CD14-positive monocyte (primary cell): ENCODE data around the gene S100A5. TPM values are rescaled to one million over a fixed set of nuclear protein-coding genes. Genes with fewer than 3 reads are reported as not detected.

Experiments
- DNase-seq, 3 donors: peaks; one replicate each; pipeline ENCODE4 v3.0.0-alpha.2; 2011 to 2022
- H2AFZ ChIP-seq: 2 replicates; pipeline ENCODE4 v1.6.0; 2012; ENCODE audit warnings: mild to moderate bottlenecking, low read depth, low read length, inconsistent platforms; ENCODE audit not compliant: insufficient read depth, poor library complexity, severe bottlenecking
- H3K27ac ChIP-seq, 2 donors: 1 replicate in 1 of 2; 2 replicates in 1 of 2; pipeline ENCODE4 v1.5.1; 2012 to 2013; ENCODE audit warnings: low read length in 2 of 2, control low read depth in 1 of 2, inconsistent platforms in 1 of 2, low read depth in 1 of 2, mild to moderate bottlenecking in 1 of 2
- H3K27me3 ChIP-seq, 2 donors: one replicate each; pipeline versions ENCODE4 v1.6.0 to v1.6.1; 2011 to 2013; ENCODE audit warnings: low read length in 2 of 2; ENCODE audit not compliant: control insufficient read depth in 2 of 2, insufficient read depth in 2 of 2
- H3K36me3 ChIP-seq, 2 donors: replicated peaks in 1 of 2; 1 replicate in 1 of 2; 2 replicates in 1 of 2; pipeline versions ENCODE4 v1.5.1 to v1.6.1; 2012 to 2013; ENCODE audit warnings: low read length in 2 of 2, control low read depth in 1 of 2, inconsistent platforms in 1 of 2, mild to moderate bottlenecking in 1 of 2; ENCODE audit not compliant: insufficient read depth in 2 of 2, control insufficient read depth in 1 of 2
- H3K4me1 ChIP-seq, 2 donors: 1 replicate in 1 of 2; 2 replicates in 1 of 2; pipeline versions ENCODE4 v1.5.1 to v1.6.1; 2012 to 2013; ENCODE audit warnings: low read length in 2 of 2, control low read depth in 1 of 2, inconsistent platforms in 1 of 2, mild to moderate bottlenecking in 1 of 2, moderate library complexity in 1 of 2; ENCODE audit not compliant: insufficient read depth in 2 of 2, control insufficient read depth in 1 of 2
- H3K4me2 ChIP-seq: replicated peaks from 2 replicates; pipeline ENCODE3; 2012; ENCODE audit warnings: low read length, moderate library complexity, mild to moderate bottlenecking; ENCODE audit not compliant: poor library complexity, severe bottlenecking; ENCODE audit errors: extremely low read depth
- H3K4me3 ChIP-seq, 3 experiments: fragments of 200-600 bp in 1 of 3; sonication (generic) in 1 of 3; replicated peaks in 1 of 3; 1 replicate in 2 of 3; 2 replicates in 1 of 3; pipeline ENCODE4 v1.5.1; 2011 to 2013; ENCODE audit warnings: low read length in 3 of 3, mild to moderate bottlenecking in 3 of 3, control low read depth in 2 of 3, low read depth in 2 of 3, inconsistent platforms in 1 of 3, moderate library complexity in 1 of 3
- H3K79me2 ChIP-seq: 2 replicates; pipeline ENCODE4 v1.6.0; 2012; ENCODE audit warnings: mild to moderate bottlenecking, control low read depth, inconsistent platforms, low read length, moderate library complexity; ENCODE audit not compliant: insufficient read depth
- H3K9ac ChIP-seq: 2 replicates; pipeline ENCODE4 v1.6.0; 2017; ENCODE audit warnings: low read length, mild to moderate bottlenecking; ENCODE audit not compliant: insufficient read depth, poor library complexity, severe bottlenecking
- H3K9me3 ChIP-seq, 2 donors: replicated peaks in 1 of 2; 1 replicate in 1 of 2; 2 replicates in 1 of 2; pipeline versions ENCODE4 v1.5.1 to v1.6.1; 2012 to 2013; ENCODE audit warnings: low read length in 2 of 2, control low read depth in 1 of 2; ENCODE audit not compliant: control insufficient read depth in 1 of 2, insufficient read depth in 1 of 2
- H4K20me1 ChIP-seq: 2 replicates; pipeline ENCODE4 v1.6.0; 2012; ENCODE audit warnings: mild to moderate bottlenecking, low read length, control low read depth, moderate library complexity; ENCODE audit not compliant: insufficient read depth
- H3K27ac Mint-ChIP-seq, 7 donors: one replicate each; pipeline ENCODE4 v1.8.0; 2020; ENCODE audit warnings: mild to moderate bottlenecking in 7 of 7, mixed read lengths in 7 of 7, moderate library complexity in 6 of 7, inconsistent platforms in 2 of 7
- H3K27me3 Mint-ChIP-seq, 3 donors: one replicate each; pipeline ENCODE4 v1.8.0; 2021 to 2022; ENCODE audit warnings: low read depth in 3 of 3, mild to moderate bottlenecking in 3 of 3, mixed read lengths in 3 of 3, moderate library complexity in 3 of 3, inconsistent platforms in 1 of 3
- H3K36me3 Mint-ChIP-seq, 2 donors: one replicate each; pipeline ENCODE4 v1.8.0; 2020; ENCODE audit warnings: mixed read lengths in 2 of 2, inconsistent platforms in 1 of 2, mild to moderate bottlenecking in 1 of 2
- H3K4me1 Mint-ChIP-seq: one replicate; pipeline ENCODE4 v1.8.0; 2020; ENCODE audit warnings: mild to moderate bottlenecking, mixed read lengths
- H3K4me3 Mint-ChIP-seq, 2 donors: one replicate each; pipeline ENCODE4 v1.8.0; 2020; ENCODE audit warnings: mild to moderate bottlenecking in 2 of 2, mixed read lengths in 2 of 2, moderate library complexity in 1 of 2
- H3K9me3 Mint-ChIP-seq, 7 donors: one replicate each; pipeline ENCODE4 v1.8.0; 2020 to 2022; ENCODE audit warnings: mixed read lengths in 7 of 7, mild to moderate bottlenecking in 6 of 7, moderate library complexity in 6 of 7, inconsistent platforms in 2 of 7
- WGBS: methylation state at CpG from one replicate; pipeline ENCODE4 v1.1.5; 2013; ENCODE audit warnings: missing lambda C conversion rate; ENCODE audit not compliant: insufficient coverage; 5-methylcytosine and 5-hydroxymethylcytosine counted together
- intact Hi-C, 2 donors: fragments of 100-400 bp; cut with micrococcal nuclease; formaldehyde crosslinking; loops; one replicate each; pipeline versions ENCODE4 v1.15.0 to v1.15.1; 2023
- polyA plus RNA-seq, 3 donors: library from polyadenylated mRNA; depleted of rRNA in 1 of 3; unstranded in 2 of 3; stranded (reverse) in 1 of 3; fragments of 300-500 nt in 2 of 3; fragments of >200 nt in 1 of 3; fragmentation: Illumina TruSeq in 2 of 3; gene quantifications; 1 replicate in 2 of 3; 2 replicates in 1 of 3; pipeline ENCODE4 v1.2.3, GENCODE V29; 2012 to 2021
- TF ChIP-seq, protein P1 (sequence below): fragments of 200-600 bp; IDR thresholded peaks from one replicate; pipeline ENCODE4 v1.8.0; 2022; ENCODE audit warnings: antibody characterized with exemption, mild to moderate bottlenecking

S100A5 gene
- polyA plus RNA-seq, 3 donors: 1.4 to 2.1 TPM; not detected in 1

DNA sequence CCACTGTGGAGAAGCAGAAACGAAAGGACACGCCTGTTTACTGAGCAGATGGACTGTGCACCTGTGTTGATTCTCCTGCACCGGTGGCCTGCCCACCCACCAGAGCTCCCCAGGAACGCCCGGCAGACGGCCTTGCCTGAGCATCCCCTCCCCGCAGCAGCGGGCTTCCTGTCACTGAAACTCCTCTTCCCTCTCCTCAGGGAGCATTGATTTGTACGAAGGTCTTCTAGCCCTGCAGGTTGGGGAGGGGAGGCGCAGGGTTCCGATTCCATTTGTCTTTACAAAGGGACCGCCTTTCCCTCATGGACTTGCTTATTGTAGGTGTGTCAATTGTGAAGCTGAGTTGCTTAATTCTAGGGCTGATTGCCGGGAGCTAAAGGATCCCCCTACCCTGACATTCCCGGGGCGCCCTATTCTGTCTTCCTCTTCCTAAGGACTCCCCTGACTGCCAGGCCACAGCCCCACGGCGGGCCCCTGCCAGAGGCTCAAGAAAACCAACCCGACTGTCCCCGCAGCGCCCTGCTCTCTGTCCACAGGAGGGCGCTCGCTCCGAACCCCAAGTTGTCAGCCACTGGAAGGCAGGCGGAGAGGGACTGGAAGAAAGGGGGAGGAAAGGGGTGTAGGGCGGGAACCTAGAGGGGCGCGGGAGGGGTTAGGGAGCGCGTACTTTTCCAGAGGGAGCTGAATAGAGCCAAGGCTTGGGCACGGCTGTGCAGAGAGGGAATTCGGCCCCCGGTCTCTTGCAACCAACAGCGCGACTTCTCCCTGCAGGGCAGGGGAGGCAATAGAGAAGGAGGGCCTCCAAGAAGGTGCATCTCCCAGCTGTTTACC is 7.8 kb downstream of the S100A5 start:
- Histone ChIP-seq H3K4me1 (peaks cover 54 to 61% of the 10 kb centered on the region in 2 donors), H2AFZ (no peak overlapping the region), H3K4me3 (peak overlapping the region; percentile 70 to 91 (median 84)), H3K9me3 (no peaks in the 10 kb centered on the region), H3K36me3 (peaks cover 6 to 10% of the 10 kb centered on the region in 2 donors), H3K27ac (peak overlapping the region; percentile 96 to 98), H3K4me2 (peak overlapping the region; percentile 98), H3K27me3 (no peaks in the 10 kb centered on the region), H4K20me1 (peaks cover 30% of the 10 kb centered on the region), H3K9ac (peak overlapping the region; percentile 93), H3K79me2 (peaks cover 44% of the 10 kb centered on the region)
- intact Hi-C loops: loop anchor here (1.0 to 5.0 kb wide), 2 partner anchors 35 to 99 kb away; partner anchors contain the start of gene CHTOP (in 2 of the 2)
- Mint-ChIP-seq H3K27ac (peak overlapping the region; percentile 94 to 99 (median 96)), H3K27me3 (peaks cover 0 to 2% (median 0%) of the 10 kb centered on the region in 3 donors), H3K9me3 (no peaks in the 10 kb centered on the region), H3K36me3 (peaks cover 28 to 40% of the 10 kb centered on the region in 2 donors), H3K4me3 (peak overlapping the region; percentile 93 to 97), H3K4me1 (peaks cover 61% of the 10 kb centered on the region)
- TF ChIP-seq, protein P1, sequence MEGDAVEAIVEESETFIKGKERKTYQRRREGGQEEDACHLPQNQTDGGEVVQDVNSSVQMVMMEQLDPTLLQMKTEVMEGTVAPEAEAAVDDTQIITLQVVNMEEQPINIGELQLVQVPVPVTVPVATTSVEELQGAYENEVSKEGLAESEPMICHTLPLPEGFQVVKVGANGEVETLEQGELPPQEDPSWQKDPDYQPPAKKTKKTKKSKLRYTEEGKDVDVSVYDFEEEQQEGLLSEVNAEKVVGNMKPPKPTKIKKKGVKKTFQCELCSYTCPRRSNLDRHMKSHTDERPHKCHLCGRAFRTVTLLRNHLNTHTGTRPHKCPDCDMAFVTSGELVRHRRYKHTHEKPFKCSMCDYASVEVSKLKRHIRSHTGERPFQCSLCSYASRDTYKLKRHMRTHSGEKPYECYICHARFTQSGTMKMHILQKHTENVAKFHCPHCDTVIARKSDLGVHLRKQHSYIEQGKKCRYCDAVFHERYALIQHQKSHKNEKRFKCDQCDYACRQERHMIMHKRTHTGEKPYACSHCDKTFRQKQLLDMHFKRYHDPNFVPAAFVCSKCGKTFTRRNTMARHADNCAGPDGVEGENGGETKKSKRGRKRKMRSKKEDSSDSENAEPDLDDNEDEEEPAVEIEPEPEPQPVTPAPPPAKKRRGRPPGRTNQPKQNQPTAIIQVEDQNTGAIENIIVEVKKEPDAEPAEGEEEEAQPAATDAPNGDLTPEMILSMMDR: peak; percentile 89
- DNase-seq: peak; percentile 80 to 83 (median 80)
- 0% methylated on average over 6 of the region's 34 CpGs for WGBS

DNA sequence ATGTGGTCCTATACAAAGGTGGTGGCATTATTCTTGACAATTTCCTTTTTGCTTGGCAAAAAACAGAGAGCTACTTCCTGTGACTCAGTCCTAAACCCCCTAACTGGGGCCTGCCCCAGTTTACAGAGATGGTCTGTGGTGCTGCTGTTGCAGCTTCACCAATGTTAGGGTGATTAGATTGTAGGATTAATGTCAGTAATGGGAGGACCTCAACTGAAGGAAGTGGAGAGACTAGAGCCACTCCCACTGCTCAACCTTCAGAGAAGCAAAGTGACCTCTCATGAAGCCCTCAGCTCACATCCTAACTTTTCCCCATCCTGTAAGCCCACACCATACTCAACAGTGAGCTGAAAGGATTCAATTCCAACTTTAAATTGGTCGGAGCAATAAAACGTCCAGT is 8.6 kb downstream of the S100A5 start:
- DNase-seq: peak in 1 of 3 donors; percentile 39
- peak overlapping the region in 1 of 3 experiments; percentile 84 for H3K4me3 ChIP-seq
- H2AFZ ChIP-seq: no peak overlapping the region
- H4K20me1 ChIP-seq: peaks cover 30% of the 10 kb centered on the region
- peak overlapping the region; percentile 98 for H3K4me2 ChIP-seq
- intact Hi-C loops: loop anchor here (5.0 kb wide), 1 partner anchor 100 kb away; the partner anchor contains the start of gene CHTOP (in 2 of the 2)
- WGBS: no CpG with 5 or more reads among the region's 2 CpGs
- no peaks in the 10 kb centered on the region for H3K27me3 ChIP-seq
- peaks cover 6 to 10% of the 10 kb centered on the region in 2 donors for H3K36me3 ChIP-seq
- peaks cover 58 to 62% of the 10 kb centered on the region in 2 donors for H3K4me1 ChIP-seq
- TF ChIP-seq, protein P1: no peak
- Mint-ChIP-seq H3K4me3 (peak overlapping the region; percentile 93 to 97), H3K27ac (peak overlapping the region; percentile 85 to 99 (median 96)), H3K27me3 (no peaks in the 10 kb centered on the region), H3K36me3 (peaks cover 28 to 46% of the 10 kb centered on the region in 2 donors), H3K9me3 (no peaks in the 10 kb centered on the region), H3K4me1 (peaks cover 64% of the 10 kb centered on the region)
- no peaks in the 10 kb centered on the region for H3K9me3 ChIP-seq
- peaks cover 44% of the 10 kb centered on the region for H3K79me2 ChIP-seq
- peak overlapping the region; percentile 93 for H3K9ac ChIP-seq
- H3K27ac ChIP-seq: peak overlapping the region in 1 of 2 donors; percentile 98
